Ovary (tissue), 9 donors: ENCODE data around the gene YBX2. TPM values are rescaled to one million over a fixed set of nuclear protein-coding genes. Genes with fewer than 3 reads are reported as not detected.

Source experiments
- DNase-seq, 5 donors: peaks; one replicate each; pipeline ENCODE4 v3.0.0-alpha.2; 2019 to 2020
- H3K27ac ChIP-seq, 2 donors: fragments of 200-600 bp; one replicate each; pipeline versions ENCODE4 v1.5.1 to v1.8.0; 2019 to 2022
- H3K27me3 ChIP-seq: fragments of 200-600 bp; one replicate; pipeline ENCODE4 v1.8.0; 2022
- H3K36me3 ChIP-seq: fragments of 200-600 bp; sonication (generic); one replicate; pipeline ENCODE4 v1.5.1; 2019
- H3K4me1 ChIP-seq: one replicate; pipeline ENCODE4 v1.8.1; 2013; ENCODE audit warnings: mild to moderate bottlenecking, moderate library complexity; ENCODE audit not compliant: insufficient read depth
- H3K4me3 ChIP-seq: fragments of 200-600 bp; sonication (generic); one replicate; pipeline ENCODE4 v1.5.1; 2017
- H3K9me3 ChIP-seq, 2 donors: fragments of 200-600 bp in 1 of 2; sonication (generic) in 1 of 2; one replicate each; pipeline versions ENCODE4 v1.5.1 to v1.8.1; 2013 to 2019; ENCODE audit warnings: mild to moderate bottlenecking in 1 of 2, moderate library complexity in 1 of 2
- CTCF ChIP-seq, 3 donors: fragments of 450-650 bp in 2 of 3; fragments of 200-600 bp in 1 of 3; IDR thresholded peaks; one replicate each; pipeline versions ENCODE4 v1.5.1 to v1.8.0; 2016 to 2022; ENCODE audit warnings: antibody characterized with exemption in 3 of 3, mild to moderate bottlenecking in 1 of 3
- EP300 ChIP-seq: sonication (generic); formaldehyde crosslinking; IDR thresholded peaks from one replicate; pipeline ENCODE4 v1.6.1; 2017; ENCODE audit warnings: antibody characterized with exemption
- POLR2A ChIP-seq: fragments of 450-650 bp; IDR thresholded peaks from one replicate; pipeline ENCODE4 v1.6.1; 2017; ENCODE audit warnings: antibody characterized with exemption, mild to moderate bottlenecking, moderate library complexity
- WGBS, 3 donors: extraction: QIAGEN DNeasy Blood & Tissue Kit in 1 of 3; methylation state at CpG; one replicate each; pipeline versions ENCODE4 v1.1.5 to v1.1.7; 2013 to 2017; 5-methylcytosine and 5-hydroxymethylcytosine counted together
- intact Hi-C, 4 donors: fragments of 100-400 bp; cut with DNase I; formaldehyde crosslinking; loops; one replicate each; pipeline versions ENCODE4 v1.11.0 to v1.15.1; 2022 to 2023
- polyA plus RNA-seq, 2 donors: library from polyadenylated mRNA; stranded (reverse); fragments of 200-250 nt in 1 of 2; fragments of 350-450 nt in 1 of 2; fragmentation: Illumina TruSeq in 1 of 2; extraction: RNeasy Lipid Tissue Mini Kit (QIAGEN cat#74804) in 1 of 2; gene quantifications; one replicate each; pipeline ENCODE4 v1.2.3, GENCODE V29; 2013 to 2014
- total RNA-seq, 7 donors: library from RNA; depleted of rRNA in 2 of 7; stranded (reverse); fragments of >200 nt in 2 of 7; fragmentation: NEBNext Ultra II Directional in 3 of 7; extraction: Animal tissue kit (Norgen Biotek cat#: 25700) in 3 of 7; gene quantifications; one replicate each; pipeline versions ENCODE4 v1.1.0 to v1.2.4, GENCODE V29; 2016 to 2023
- donor health status: DM: no; HTN: no; CAD: no; lungs with moderate emphysema.
- donor health status: DM: no; HTN: no; CAD: no.
- donor health status: Bipolar disorder and iron deficiency.
- donor health status: DM: yes; HTN: yes; CAD: no.
- donor health status: DM: no; HTN: no; CAD: no.
- donor health status: DM: yes; HTN: yes; CAD: no.

The YBX2 gene
- total and polyA plus RNA-seq, 9 donors = 0.30 to 1.8 (median 0.64) TPM; not detected in 3

- no peak for DNase-seq
Measured at GRCh38 chr17:7256766-7257456, 37.5 kb downstream of the YBX2 start.

DNA sequence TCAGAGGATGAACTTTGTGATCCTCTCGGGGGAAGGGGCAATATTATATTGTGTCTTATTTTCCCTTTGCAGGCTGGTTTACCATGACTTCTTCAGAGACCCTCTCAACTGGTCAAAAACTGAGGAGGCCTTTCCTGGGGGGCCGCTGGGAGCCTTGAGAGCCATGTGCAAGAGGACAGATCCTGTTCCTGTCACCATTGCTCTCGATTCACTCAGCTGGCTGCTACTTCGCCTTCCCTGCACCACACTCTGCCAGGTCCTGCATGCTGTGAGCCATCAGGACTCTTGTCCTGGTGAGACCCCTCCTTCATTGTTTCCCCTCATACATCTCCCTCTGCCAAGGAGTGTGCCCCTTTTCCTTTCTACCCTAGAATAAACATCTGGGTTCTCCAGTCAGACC is 39.9 kb downstream of the YBX2 start:
- H3K4me3 ChIP-seq = no peak overlapping the region
- no peak for DNase-seq
- no peaks in the 10 kb centered on the region for H3K9me3 ChIP-seq
- WGBS, 3 donors = 87 to 91% (median 88%) methylated on average over 4 of the region's 4 CpGs
- TF ChIP-seq POLR2A (no peak), EP300 (no peak), CTCF (IDR thresholded peaks at IDR 0.05) (no peak)
- peaks cover 7% of the 10 kb centered on the region for H3K4me1 ChIP-seq
- H3K36me3 ChIP-seq = no peaks in the 10 kb centered on the region
- no peak overlapping the region for H3K27ac ChIP-seq
- no peaks in the 10 kb centered on the region for H3K27me3 ChIP-seq
- intact Hi-C loops = no loop called here

More at GRCh38 chr17:7256766-7257456, 37.5 kb downstream of the YBX2 start:
- TF ChIP-seq CTCF (IDR thresholded peaks at IDR 0.05) (no peak), POLR2A (no peak), EP300 (no peak)
- WGBS, 3 donors = 84 to 88% (median 84%) methylated on average over 8 of the region's 8 CpGs
- intact Hi-C loops = no loop called here
- H3K9me3 ChIP-seq = no peaks in the 10 kb centered on the region
- H3K27me3 ChIP-seq = no peaks in the 10 kb centered on the region
- no peaks in the 10 kb centered on the region for H3K36me3 ChIP-seq
- no peak overlapping the region for H3K4me3 ChIP-seq
- H3K4me1 ChIP-seq = peaks cover 5% of the 10 kb centered on the region
- H3K27ac ChIP-seq = no peak overlapping the region

GRCh38 chr17:7253082-7253481 is 41.4 kb downstream of the YBX2 start:
- H3K27me3 ChIP-seq = no peaks in the 10 kb centered on the region
- H3K9me3 ChIP-seq = no peaks in the 10 kb centered on the region
- H3K27ac ChIP-seq = peak overlapping the region in 1 of 2 donors; percentile 98
- H3K4me3 ChIP-seq = no peak overlapping the region
- WGBS, 3 donors = 68 to 75% (median 69%) methylated on average over 5 of the region's 5 CpGs
- intact Hi-C loops = no loop called here
- peaks cover 9% of the 10 kb centered on the region for H3K4me1 ChIP-seq
- H3K36me3 ChIP-seq = no peaks in the 10 kb centered on the region
- DNase-seq = no peak
- TF ChIP-seq CTCF (IDR thresholded peaks at IDR 0.05) (no peak), POLR2A (no peak), EP300 (no peak)

DNA sequence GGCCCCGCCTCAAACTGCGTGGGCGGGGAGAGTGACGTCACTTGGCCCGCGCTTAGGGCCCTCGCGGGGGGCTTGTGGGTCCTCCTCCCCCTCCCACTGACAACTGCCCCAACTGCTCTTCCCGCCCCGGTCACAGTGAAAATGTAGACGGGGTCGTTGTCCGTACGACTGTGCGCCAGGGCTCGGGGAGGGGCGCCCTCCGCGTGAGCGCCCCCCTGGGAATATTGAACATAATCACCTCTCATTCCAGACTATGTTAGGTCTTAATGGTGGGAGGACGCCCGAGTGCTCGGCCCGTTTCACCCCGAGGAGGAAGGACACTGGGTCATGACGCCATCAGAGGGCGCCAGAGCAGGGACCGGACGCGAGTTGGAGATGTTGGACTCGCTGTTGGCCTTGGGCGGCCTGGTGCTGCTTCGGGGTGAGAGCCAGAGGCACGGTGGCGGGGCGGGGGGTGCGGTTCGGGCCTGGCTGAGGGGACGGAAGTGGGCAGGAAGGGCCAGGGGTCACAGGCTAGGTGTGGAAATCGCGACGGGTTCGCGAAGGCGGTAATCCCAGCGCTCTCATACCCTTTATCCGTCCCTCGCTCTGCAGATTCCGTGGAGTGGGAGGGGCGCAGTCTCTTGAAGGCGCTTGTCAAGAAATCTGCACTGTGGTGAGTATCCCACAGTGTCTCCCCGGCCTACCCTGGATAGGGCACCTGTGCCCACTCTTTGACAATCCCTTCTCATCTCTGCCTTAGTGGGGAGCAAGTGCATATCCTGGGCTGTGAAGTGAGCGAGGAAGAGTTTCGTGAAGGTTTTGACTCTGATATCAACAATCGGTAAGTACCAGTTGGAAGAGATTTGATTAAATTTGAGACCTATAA is 42.0 kb downstream of the YBX2 start, which contains the start of gene ELP5:
Gene ELP5, plus strand, starts transcription at position 40 of the 868 bp plus-strand sequence. Its CDS starts 336 bp downstream, at position 376.
- H3K4me1 ChIP-seq = peaks cover 9% of the 10 kb centered on the region
- H3K36me3 ChIP-seq = no peaks in the 10 kb centered on the region
- peak; percentile 51 for TF ChIP-seq POLR2A
- TF ChIP-seq EP300 = no peak
- peak in 1 of 3 donors; percentile 55 for TF ChIP-seq CTCF (IDR thresholded peaks at IDR 0.05)
- 1% methylated on average over 54 to 55 of the region's 55 CpGs for WGBS, 3 donors
- H3K27me3 ChIP-seq = no peaks in the 10 kb centered on the region
- peak within 1 kb of the TSS; percentile 96 for H3K4me3 ChIP-seq
- intact Hi-C loops = no loop called here
- peak within 1 kb of the TSS; percentile 82 to 98 for H3K27ac ChIP-seq
- no peaks in the 10 kb centered on the region for H3K9me3 ChIP-seq
- peak; percentile 95 to 97 (median 96) for DNase-seq
